Calu3 (cell line): ENCODE measurements around the gene ATP6V1E1. TPM values are rescaled to one million over a fixed set of nuclear protein-coding genes. Genes with fewer than 3 reads are reported as not detected.

ENCODE experiments used
- BruUV-seq: library from RNA; stranded (reverse); fragments of 400-500 nt; replicated peaks from 2 replicates; lab custom pipeline; 2021; lab: Mats Ljungman, UMichigan
- CTCF ChIA-PET: fragments of 300-600 bp; sonication (Branson Sonifier 250); formaldehyde crosslinking; loops from one replicate; lab custom pipeline; 2022; ENCODE audit warnings: antibody characterized with exemption; lab: Charles Lee
- DNase-seq: peaks from one replicate; pipeline ENCODE4 v3.0.0; 2022
- H3K27ac Mint-ChIP-seq: one replicate; pipeline ENCODE4 v1.8.0; 2022; ENCODE audit warnings: mixed read lengths; ENCODE audit not compliant: unreplicated experiment
- H3K27me3 Mint-ChIP-seq: one replicate; pipeline ENCODE4 v1.8.0; 2022; ENCODE audit warnings: mixed read lengths; ENCODE audit not compliant: unreplicated experiment
- H3K36me3 Mint-ChIP-seq: one replicate; pipeline ENCODE4 v1.8.0; 2022; ENCODE audit warnings: mild to moderate bottlenecking, moderate library complexity, mixed read lengths; ENCODE audit not compliant: insufficient read depth, unreplicated experiment
- H3K4me1 Mint-ChIP-seq: one replicate; pipeline ENCODE4 v1.8.0; 2022; ENCODE audit warnings: mild to moderate bottlenecking, low read depth, mixed read lengths; ENCODE audit not compliant: unreplicated experiment
- H3K4me3 Mint-ChIP-seq: one replicate; pipeline ENCODE4 v1.8.0; 2022; ENCODE audit warnings: mild to moderate bottlenecking, low read depth, moderate library complexity, mixed read lengths; ENCODE audit not compliant: unreplicated experiment
- H3K9me3 Mint-ChIP-seq: one replicate; pipeline ENCODE4 v1.8.0; 2022; ENCODE audit warnings: low read depth, mixed read lengths; ENCODE audit not compliant: unreplicated experiment
- intact Hi-C: fragments of 100-400 bp; cut with micrococcal nuclease; formaldehyde crosslinking; loops from one replicate; pipeline ENCODE4 v1.10.0; 2022; ENCODE audit not compliant: unreplicated experiment
- total RNA-seq: library from RNA; stranded (reverse); gene quantifications from 2 replicates; pipeline ENCODE4 v1.2.3, GENCODE V29; 2022
- TF ChIP-seq, protein P1 (sequence below): fragments of 200-600 bp; IDR thresholded peaks from one replicate; pipeline ENCODE4 v1.8.0; 2022; ENCODE audit warnings: antibody characterized with exemption; ENCODE audit not compliant: unreplicated experiment

The ATP6V1E1 gene
- total RNA-seq, 1 experiment from 2014 or later, result 105 TPM

DNA sequence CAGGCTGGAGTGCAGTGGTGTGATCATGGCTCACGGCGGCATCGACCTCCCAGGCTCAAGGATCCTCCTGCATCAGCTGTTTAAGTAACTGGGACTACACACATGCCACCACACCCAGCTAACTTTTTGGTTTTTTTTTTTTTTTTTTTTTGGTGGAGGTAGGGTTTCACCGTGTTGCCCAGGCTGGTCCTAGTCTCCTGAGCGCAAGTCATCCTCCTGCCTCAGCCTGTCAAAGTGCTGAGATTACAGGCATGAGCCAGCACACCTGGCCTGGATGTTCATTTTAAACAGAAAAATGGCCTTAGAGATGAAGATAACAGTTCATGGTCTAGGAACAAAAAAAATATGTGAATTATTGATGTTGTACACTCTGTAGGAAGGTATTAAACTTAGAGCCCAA is 78.9 kb downstream of the ATP6V1E1 start:
- CTCF ChIA-PET, result interaction anchor here (1.0 kb wide), 1 partner anchor 13 kb away, joined by 3 read pairs; no protein-coding TSS in a partner anchor
- Mint-ChIP-seq H3K27me3 (peaks cover 45% of the 10 kb centered on the region), H3K27ac (no peak overlapping the region), H3K36me3 (no peaks in the 10 kb centered on the region), H3K4me1 (no peaks in the 10 kb centered on the region), H3K9me3 (no peaks in the 10 kb centered on the region), H3K4me3 (no peak overlapping the region)
- TF ChIP-seq, protein P1, sequence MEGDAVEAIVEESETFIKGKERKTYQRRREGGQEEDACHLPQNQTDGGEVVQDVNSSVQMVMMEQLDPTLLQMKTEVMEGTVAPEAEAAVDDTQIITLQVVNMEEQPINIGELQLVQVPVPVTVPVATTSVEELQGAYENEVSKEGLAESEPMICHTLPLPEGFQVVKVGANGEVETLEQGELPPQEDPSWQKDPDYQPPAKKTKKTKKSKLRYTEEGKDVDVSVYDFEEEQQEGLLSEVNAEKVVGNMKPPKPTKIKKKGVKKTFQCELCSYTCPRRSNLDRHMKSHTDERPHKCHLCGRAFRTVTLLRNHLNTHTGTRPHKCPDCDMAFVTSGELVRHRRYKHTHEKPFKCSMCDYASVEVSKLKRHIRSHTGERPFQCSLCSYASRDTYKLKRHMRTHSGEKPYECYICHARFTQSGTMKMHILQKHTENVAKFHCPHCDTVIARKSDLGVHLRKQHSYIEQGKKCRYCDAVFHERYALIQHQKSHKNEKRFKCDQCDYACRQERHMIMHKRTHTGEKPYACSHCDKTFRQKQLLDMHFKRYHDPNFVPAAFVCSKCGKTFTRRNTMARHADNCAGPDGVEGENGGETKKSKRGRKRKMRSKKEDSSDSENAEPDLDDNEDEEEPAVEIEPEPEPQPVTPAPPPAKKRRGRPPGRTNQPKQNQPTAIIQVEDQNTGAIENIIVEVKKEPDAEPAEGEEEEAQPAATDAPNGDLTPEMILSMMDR, result no peak
- no TSS peak for BruUV-seq
- intact Hi-C loops, result loop anchor here (10.0 kb wide), 2 partner anchors 55 to 155 kb away; no protein-coding TSS in a partner anchor
- no peak for DNase-seq

DNA sequence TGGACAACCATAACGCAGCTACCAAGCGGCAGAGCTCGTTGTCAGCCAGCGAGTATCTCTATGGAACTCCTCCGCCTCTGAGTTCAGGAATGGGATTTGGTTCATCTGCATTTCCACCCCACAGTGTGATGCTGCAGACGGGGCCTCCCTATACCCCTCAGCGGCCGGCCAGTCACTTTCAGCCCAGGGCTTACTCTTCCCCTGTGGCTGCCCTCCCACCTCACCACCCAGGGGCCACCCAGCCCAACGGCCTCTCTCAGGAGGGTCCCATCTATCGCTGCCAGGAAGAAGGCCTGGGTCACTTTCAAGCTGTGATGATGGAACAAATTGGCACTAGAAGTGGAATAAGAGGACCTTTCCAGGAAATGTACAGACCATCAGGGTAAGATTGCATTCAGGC is 79.4 kb downstream of the ATP6V1E1 start:
- H3K4me1 Mint-ChIP-seq, result no peaks in the 10 kb centered on the region
- TF ChIP-seq, protein P1, result no peak
- no peak for DNase-seq
- intact Hi-C loops, result no loop called here
- peaks cover 40% of the 10 kb centered on the region for H3K27me3 Mint-ChIP-seq
- no peaks in the 10 kb centered on the region for H3K9me3 Mint-ChIP-seq
- no TSS peak for BruUV-seq
- CTCF ChIA-PET, result interaction anchor here (1.0 kb wide), 1 partner anchor 12 kb away, joined by 3 read pairs; no protein-coding TSS in a partner anchor
- H3K27ac Mint-ChIP-seq, result no peak overlapping the region
- no peak overlapping the region for H3K4me3 Mint-ChIP-seq
- H3K36me3 Mint-ChIP-seq, result no peaks in the 10 kb centered on the region

DNA sequence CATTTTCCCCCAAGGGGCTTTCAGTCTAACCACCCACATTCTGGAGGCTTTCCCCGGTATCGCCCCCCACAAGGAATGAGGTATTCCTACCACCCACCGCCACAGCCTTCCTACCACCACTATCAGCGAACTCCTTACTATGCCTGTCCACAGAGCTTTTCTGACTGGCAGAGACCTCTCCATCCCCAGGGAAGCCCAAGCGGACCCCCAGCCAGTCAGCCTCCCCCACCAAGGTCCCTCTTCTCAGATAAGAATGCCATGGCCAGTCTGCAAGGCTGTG is 79.9 kb downstream of the ATP6V1E1 start:
- BruUV-seq, result no TSS peak
- Mint-ChIP-seq H3K36me3 (no peaks in the 10 kb centered on the region), H3K27me3 (peaks cover 40% of the 10 kb centered on the region), H3K4me3 (no peak overlapping the region), H3K4me1 (no peaks in the 10 kb centered on the region), H3K9me3 (no peaks in the 10 kb centered on the region), H3K27ac (no peak overlapping the region)
- CTCF ChIA-PET, result interaction anchor here (1.0 kb wide), 1 partner anchor 12 kb away, joined by 3 read pairs; no protein-coding TSS in a partner anchor
- TF ChIP-seq, protein P1, result no peak
- no peak for DNase-seq
- intact Hi-C loops, result no loop called here

DNA sequence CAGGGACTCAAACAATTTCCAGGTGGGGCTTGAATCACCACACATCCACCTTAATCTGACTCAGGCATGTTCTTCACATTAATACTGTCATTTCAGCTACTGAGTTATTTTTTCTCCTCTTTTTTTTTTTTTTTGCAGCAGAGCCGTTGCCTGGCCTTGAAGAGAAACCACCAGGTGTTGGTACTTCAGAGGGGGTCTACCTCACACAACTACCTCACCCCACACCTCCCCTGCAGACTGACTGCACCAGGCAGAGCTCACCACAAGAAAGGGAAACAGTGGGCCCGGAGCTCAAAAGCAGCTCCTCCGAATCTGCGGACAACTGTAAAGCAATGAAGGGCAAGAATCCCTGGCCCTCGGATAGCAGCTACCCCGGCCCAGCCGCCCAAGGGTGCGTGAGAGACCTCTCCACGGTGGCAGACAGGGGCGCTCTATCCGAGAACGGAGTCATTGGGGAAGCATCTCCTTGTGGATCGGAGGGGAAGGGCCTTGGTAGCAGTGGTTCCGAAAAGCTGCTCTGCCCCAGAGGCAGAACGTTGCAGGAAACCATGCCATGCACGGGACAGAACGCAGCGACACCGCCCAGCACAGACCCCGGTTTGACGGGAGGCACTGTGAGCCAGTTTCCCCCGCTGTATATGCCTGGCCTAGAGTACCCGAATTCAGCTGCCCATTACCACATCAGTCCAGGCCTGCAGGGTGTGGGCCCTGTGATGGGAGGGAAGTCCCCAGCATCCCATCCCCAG is 80.4 kb downstream of the ATP6V1E1 start:
- Mint-ChIP-seq H3K36me3 (no peaks in the 10 kb centered on the region), H3K4me1 (no peaks in the 10 kb centered on the region), H3K9me3 (no peaks in the 10 kb centered on the region), H3K27me3 (peaks cover 41% of the 10 kb centered on the region), H3K27ac (no peak overlapping the region), H3K4me3 (no peak overlapping the region)
- no TSS peak for BruUV-seq
- intact Hi-C loops, result no loop called here
- TF ChIP-seq, protein P1, result no peak
- DNase-seq, result no peak
- CTCF ChIA-PET, result no interaction called here
